ENCODE results near the gene NPHP4. TPM values are rescaled to one million over a fixed set of nuclear protein-coding genes. Genes with fewer than 3 reads are reported as not detected.

Gene NPHP4
- total RNA-seq, 1 experiment from 2014 or later: 20.0 TPM

DNA sequence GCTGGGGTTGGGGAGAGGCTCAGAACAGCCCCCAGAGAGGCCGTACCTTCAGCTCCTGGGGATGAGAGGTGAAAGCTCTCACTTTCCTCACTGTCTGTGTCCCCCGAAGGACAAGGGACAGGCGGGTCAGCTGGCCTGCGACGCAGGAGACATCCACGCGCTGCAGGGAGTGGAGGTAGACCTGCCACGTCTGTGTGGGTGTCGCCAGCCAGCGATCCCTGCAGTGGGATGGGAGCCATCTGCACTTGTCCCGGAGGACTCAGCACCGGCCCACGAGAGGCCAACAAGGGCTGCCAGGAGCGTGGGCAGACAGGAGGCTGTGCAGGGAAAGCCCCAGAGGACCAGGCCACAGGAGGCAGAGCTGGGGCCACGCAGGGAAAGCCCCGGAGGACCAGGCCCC lies 127.2 kb downstream of the NPHP4 start:
- no peaks in the 10 kb centered on the region for H3K36me3 ChIP-seq (ENCODE audit: control insufficient read depth in 1 of 2, insufficient read depth in 2 of 2, low read length in 2 of 2)
- no peak overlapping the region for H3K4me3 ChIP-seq (replicated peaks in 1 of 2; ENCODE audit: low read depth in 1 of 2, low read length in 2 of 2)
- H3K27me3 ChIP-seq (ENCODE audit: insufficient read depth, low read length): no peaks in the 10 kb centered on the region
- no peak overlapping the region for H3K27ac ChIP-seq (ENCODE audit: low read depth, low read length)
- H3K9me2 ChIP-seq (ENCODE audit: insufficient read depth): no peaks in the 10 kb centered on the region
- no peaks in the 10 kb centered on the region for H3K79me2 ChIP-seq (ENCODE audit: insufficient read depth, low read length)
- TF ChIP-seq, protein P1, sequence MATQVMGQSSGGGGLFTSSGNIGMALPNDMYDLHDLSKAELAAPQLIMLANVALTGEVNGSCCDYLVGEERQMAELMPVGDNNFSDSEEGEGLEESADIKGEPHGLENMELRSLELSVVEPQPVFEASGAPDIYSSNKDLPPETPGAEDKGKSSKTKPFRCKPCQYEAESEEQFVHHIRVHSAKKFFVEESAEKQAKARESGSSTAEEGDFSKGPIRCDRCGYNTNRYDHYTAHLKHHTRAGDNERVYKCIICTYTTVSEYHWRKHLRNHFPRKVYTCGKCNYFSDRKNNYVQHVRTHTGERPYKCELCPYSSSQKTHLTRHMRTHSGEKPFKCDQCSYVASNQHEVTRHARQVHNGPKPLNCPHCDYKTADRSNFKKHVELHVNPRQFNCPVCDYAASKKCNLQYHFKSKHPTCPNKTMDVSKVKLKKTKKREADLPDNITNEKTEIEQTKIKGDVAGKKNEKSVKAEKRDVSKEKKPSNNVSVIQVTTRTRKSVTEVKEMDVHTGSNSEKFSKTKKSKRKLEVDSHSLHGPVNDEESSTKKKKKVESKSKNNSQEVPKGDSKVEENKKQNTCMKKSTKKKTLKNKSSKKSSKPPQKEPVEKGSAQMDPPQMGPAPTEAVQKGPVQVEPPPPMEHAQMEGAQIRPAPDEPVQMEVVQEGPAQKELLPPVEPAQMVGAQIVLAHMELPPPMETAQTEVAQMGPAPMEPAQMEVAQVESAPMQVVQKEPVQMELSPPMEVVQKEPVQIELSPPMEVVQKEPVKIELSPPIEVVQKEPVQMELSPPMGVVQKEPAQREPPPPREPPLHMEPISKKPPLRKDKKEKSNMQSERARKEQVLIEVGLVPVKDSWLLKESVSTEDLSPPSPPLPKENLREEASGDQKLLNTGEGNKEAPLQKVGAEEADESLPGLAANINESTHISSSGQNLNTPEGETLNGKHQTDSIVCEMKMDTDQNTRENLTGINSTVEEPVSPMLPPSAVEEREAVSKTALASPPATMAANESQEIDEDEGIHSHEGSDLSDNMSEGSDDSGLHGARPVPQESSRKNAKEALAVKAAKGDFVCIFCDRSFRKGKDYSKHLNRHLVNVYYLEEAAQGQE (IDR thresholded peaks at IDR 0.05; ENCODE audit: low read depth): no peak
- TF ChIP-seq POLR2AphosphoS5 (IDR thresholded peaks at IDR 0.05; ENCODE audit: low read depth, low read length): no peak
- TF ChIP-seq RAD21 (IDR thresholded peaks at IDR 0.05; ENCODE audit: low read depth): no peak
- no peak for TF ChIP-seq ZNF274 (IDR thresholded peaks at IDR 0.05; ENCODE audit: low read depth, low read length)
- no peak for TF ChIP-seq CBX3 (IDR thresholded peaks at IDR 0.05; ENCODE audit: low read depth)
- no peak for TF ChIP-seq EZH2phosphoT487 (IDR thresholded peaks at IDR 0.05; ENCODE audit: borderline replicate concordance)
- no peak for TF ChIP-seq FOSL1 (IDR thresholded peaks at IDR 0.05; ENCODE audit: low read depth)
- TF ChIP-seq EZH2 (IDR thresholded peaks at IDR 0.05): no peak
- TF ChIP-seq SRF (IDR thresholded peaks at IDR 0.05; ENCODE audit: low read depth): no peak
- TF ChIP-seq EGR1 (IDR thresholded peaks at IDR 0.05; ENCODE audit: low read depth): no peak
- TF ChIP-seq TCF7L2 (IDR thresholded peaks at IDR 0.05; ENCODE audit: borderline replicate concordance, extremely low read depth, insufficient read depth, insufficient read length): no peak
- no peak for TF ChIP-seq CTCF (IDR thresholded peaks at IDR 0.05 in 2 of 3, conservative IDR thresholded peaks at IDR 0.05 in 1 of 3; ENCODE audit: borderline replicate concordance in 1 of 3, insufficient read depth in 1 of 3, low read depth in 2 of 3, low read length in 2 of 3)
- no peaks in the 10 kb centered on the region for H3K4me1 ChIP-seq (ENCODE audit: control insufficient read depth in 1 of 2, insufficient read depth in 2 of 2, low read length in 2 of 2)
- ChIA-PET POLR2A (no interaction called here), CTCF (no interaction called here), RAD21 (ENCODE audit: low non-redundant PET in 1 of 2, low total read pairs in 2 of 2, uncharacterized antibody in 2 of 2, unreplicated experiment in 2 of 2) (no interaction called here)
- H2AFZ ChIP-seq (ENCODE audit: low read depth, low read length, poor library complexity, severe bottlenecking): no peak overlapping the region
- no peaks in the 10 kb centered on the region for H3K9me3 ChIP-seq (ENCODE audit: control insufficient read depth in 1 of 2, insufficient read depth in 1 of 2, low read depth in 1 of 2, low read length in 2 of 2)
- no peak overlapping the region for H3K9ac ChIP-seq (ENCODE audit: low read length)
- no peak overlapping the region for H3K4me2 ChIP-seq (ENCODE audit: low read length)
- H4K20me1 ChIP-seq (ENCODE audit: insufficient read depth): no peaks in the 10 kb centered on the region
- intact Hi-C loops (cut with micrococcal nuclease): no loop called here
- ATAC-seq: no peak
- no peak for DNase-seq (ENCODE audit: low read depth, low spot score)
- BruUV-seq (replicated peaks): no TSS peak
